ENCODE measurements around the gene PRMT1. TPM values are rescaled to one million over a fixed set of nuclear protein-coding genes. Genes with fewer than 3 reads are reported as not detected.

Gene PRMT1
- total and polyA plus RNA-seq, 4 donors: 122 to 254 (median 127) TPM

GRCh38 chr19:49669516-49669915 lies 7.6 kb upstream of the PRMT1 start:
- no peak overlapping the region for H3K4me3 ChIP-seq

DNA sequence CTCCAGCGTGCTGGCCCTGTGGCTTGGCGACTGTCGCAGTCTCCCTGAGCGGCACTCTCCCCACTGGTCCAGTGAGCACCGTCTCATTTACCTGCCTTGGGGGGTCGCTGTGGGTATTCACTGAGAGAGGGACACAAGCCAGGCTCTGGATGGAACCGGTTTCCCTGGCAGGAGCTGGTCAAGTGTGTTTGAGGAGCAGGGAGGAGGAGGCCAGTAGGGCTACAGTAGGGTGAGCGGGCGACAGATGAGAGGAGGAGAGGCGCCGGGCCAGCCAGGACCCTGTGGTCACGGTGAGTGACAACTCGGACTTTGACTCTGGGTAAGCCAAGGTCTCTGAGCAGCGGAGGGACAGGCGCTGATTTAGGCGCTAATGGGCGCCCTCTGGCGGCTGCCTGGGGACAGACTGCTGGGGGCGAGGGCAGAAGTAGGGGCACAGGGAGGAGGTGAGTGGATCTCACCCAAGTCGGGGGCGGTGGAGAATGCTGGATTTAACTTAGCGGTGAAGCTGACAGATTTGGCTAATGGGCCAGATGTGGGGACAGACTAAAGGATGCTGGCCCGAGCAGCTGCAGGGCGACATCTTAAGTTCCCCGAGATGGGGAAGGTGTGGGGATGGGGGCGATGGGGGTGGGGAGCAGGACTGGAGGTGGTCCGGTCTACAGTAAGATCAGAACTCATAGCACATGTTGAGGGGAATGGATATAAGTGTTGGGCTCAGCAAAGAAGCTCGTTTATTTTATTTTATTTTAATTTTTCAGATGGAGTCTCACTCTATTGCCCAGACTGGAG lies 4.7 kb upstream of the PRMT1 start:
- Histone ChIP-seq H3K27me3 (ENCODE audit: control insufficient read depth in 3 of 3, insufficient read depth in 3 of 3, low read length in 2 of 3) (no peaks in the 10 kb centered on the region), H3K9ac (ENCODE audit: insufficient read depth in 1 of 2, low read length in 2 of 2) (no peak overlapping the region), H3K9me3 (ENCODE audit: control insufficient read depth in 4 of 4, insufficient read depth in 3 of 4, low read length in 3 of 4) (no peaks in the 10 kb centered on the region), H3K36me3 (ENCODE audit: control insufficient read depth in 4 of 4, insufficient read depth in 4 of 4, low read length in 4 of 4) (peaks cover 0 to 7% (median 2%) of the 10 kb centered on the region in 4 donors), H3K4me1 (ENCODE audit: control insufficient read depth in 5 of 5, insufficient read depth in 5 of 5, low read length in 5 of 5) (peaks cover 0 to 9% (median 4%) of the 10 kb centered on the region in 5 donors), H3K27ac (ENCODE audit: low read depth in 1 of 2, low read length in 1 of 2) (peak overlapping the region in 1 of 2 donors; percentile 68), H3K4me3 (no peak overlapping the region)
- TF ChIP-seq CTCF (IDR thresholded peaks at IDR 0.05; ENCODE audit: control extremely low read depth, extremely low read depth): peak; percentile 77
- DNase-seq: peak; percentile 68 to 71 (median 71)
- ATAC-seq (ENCODE audit: insufficient read depth, low FRiP score): no peak
- WGBS, 2 donors: 26 to 33% methylated on average over 26 to 28 of the region's 28 CpGs

More at GRCh38 chr19:49669516-49669915, 7.6 kb upstream of the PRMT1 start:
- H3K27me3 ChIP-seq (ENCODE audit: control insufficient read depth in 3 of 3, insufficient read depth in 3 of 3, low read length in 2 of 3): no peaks in the 10 kb centered on the region
- no peak for TF ChIP-seq CTCF (IDR thresholded peaks at IDR 0.05; ENCODE audit: control extremely low read depth, extremely low read depth)
- WGBS, 2 donors: 92 to 98% methylated on average over 3 of the region's 3 CpGs
- peaks cover 0 to 5% (median 2%) of the 10 kb centered on the region in 4 donors for H3K36me3 ChIP-seq (ENCODE audit: control insufficient read depth in 4 of 4, insufficient read depth in 4 of 4, low read length in 4 of 4)
- H3K4me1 ChIP-seq (ENCODE audit: control insufficient read depth in 5 of 5, insufficient read depth in 5 of 5, low read length in 5 of 5): peaks cover 0 to 15% (median 8%) of the 10 kb centered on the region in 5 donors
- DNase-seq (no peak), ATAC-seq (ENCODE audit: insufficient read depth, low FRiP score) (no peak)
- no peak overlapping the region for H3K9ac ChIP-seq (ENCODE audit: insufficient read depth in 1 of 2, low read length in 2 of 2)
- H3K27ac ChIP-seq (ENCODE audit: low read depth in 1 of 2, low read length in 1 of 2): no peak overlapping the region
- H3K9me3 ChIP-seq (ENCODE audit: control insufficient read depth in 4 of 4, insufficient read depth in 3 of 4, low read length in 3 of 4): no peaks in the 10 kb centered on the region

DNA sequence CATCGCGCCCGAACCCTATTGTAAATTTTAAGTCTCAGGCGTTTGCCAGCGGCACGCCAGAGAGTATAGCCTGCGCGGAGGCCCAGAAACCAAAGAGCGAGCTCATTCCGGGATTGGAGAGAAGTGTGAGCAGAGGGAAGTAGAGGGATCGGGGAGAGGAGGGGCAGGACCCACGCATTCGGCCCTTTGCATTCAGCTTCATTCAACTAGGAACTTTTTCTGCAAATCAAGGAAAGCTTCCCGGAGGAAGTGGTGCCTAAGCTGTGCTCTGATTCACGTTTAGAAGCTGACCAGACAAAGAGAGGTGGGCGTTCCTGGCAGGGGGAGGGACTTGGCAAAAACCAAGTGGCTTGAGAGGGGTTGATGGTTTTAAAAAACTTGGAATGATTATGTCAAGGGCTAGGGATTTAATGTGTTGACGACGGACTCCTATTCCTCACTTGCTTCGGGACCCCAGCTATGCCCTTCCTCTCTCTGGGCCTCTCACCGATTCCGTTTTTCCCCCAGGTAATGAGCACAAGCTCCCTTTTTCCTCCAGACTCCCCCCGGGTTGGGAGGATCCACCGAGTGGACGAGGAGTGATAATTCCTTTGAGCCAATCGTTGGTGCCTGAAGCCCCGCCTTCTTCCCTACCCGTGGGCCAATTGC lies 811 bp upstream of the PRMT1 start:
- DNase-seq: peak in 1 of 3 donors; percentile 97
- H3K27ac ChIP-seq (ENCODE audit: low read depth in 1 of 2, low read length in 1 of 2): peak overlapping the region; percentile 82 to 93
- 1 to 2% methylated on average over 27 of the region's 27 CpGs for WGBS, 2 donors
- H3K4me1 ChIP-seq (ENCODE audit: control insufficient read depth in 5 of 5, insufficient read depth in 5 of 5, low read length in 5 of 5): peaks cover 9 to 36% (median 16%) of the 10 kb centered on the region in 5 donors
- ATAC-seq (ENCODE audit: insufficient read depth, low FRiP score): no peak
- no peak for TF ChIP-seq CTCF (IDR thresholded peaks at IDR 0.05; ENCODE audit: control extremely low read depth, extremely low read depth)
- H3K4me3 ChIP-seq: no peak overlapping the region
- H3K9me3 ChIP-seq (ENCODE audit: control insufficient read depth in 4 of 4, insufficient read depth in 3 of 4, low read length in 3 of 4): no peaks in the 10 kb centered on the region
- H3K27me3 ChIP-seq (ENCODE audit: control insufficient read depth in 3 of 3, insufficient read depth in 3 of 3, low read length in 2 of 3): no peaks in the 10 kb centered on the region
- peaks cover 0 to 8% (median 4%) of the 10 kb centered on the region in 4 donors for H3K36me3 ChIP-seq (ENCODE audit: control insufficient read depth in 4 of 4, insufficient read depth in 4 of 4, low read length in 4 of 4)
- H3K9ac ChIP-seq (ENCODE audit: insufficient read depth in 1 of 2, low read length in 2 of 2): peak overlapping the region in 1 of 2 donors; percentile 88
